GM20000 (cell line): ENCODE data around the gene AP3B2.

Source experiments
- DNase-seq: peaks from one replicate; pipeline ENCODE4 v3.0.0; 2012; ENCODE audit warnings: low spot score
- TF ChIP-seq, protein P1 (sequence below): IDR thresholded peaks from 2 replicates; pipeline ENCODE4 v1.5.1; 2012; ENCODE audit warnings: mild to moderate bottlenecking, control low read depth; ENCODE audit errors: extremely low read depth, missing control alignments

AP3B2 gene

DNA sequence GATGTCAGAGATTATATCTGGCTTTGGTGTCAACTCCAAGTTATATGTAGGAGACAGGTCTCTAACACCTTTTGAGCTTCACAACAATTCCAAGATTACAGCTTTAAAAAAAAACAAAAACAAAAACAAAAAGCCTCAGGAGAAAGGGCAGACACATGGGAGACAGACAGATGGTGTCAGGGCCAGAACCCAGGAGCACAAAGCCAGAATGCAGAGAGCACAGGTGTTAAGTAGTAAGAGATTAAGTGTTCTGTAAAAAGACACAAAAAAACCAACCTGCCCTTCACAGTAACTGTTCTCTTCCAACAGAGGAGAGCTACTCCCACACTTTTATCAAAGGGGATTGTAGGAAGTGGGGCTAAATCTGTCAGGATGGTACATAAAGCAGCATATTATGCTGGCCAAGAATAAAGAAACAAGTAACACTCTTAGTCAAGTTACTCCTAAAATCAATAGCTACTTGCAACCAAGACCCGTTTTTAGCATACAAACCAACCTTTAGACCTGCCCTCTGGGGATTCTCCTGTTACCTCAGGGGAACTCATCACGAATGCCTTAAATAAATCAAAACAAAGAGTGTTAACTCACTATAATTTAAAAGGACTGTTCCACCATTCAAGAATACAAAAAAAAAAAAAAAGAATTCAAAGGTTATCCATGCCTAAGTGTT is 68.4 kb downstream of the AP3B2 start:
- TF ChIP-seq, protein P1, sequence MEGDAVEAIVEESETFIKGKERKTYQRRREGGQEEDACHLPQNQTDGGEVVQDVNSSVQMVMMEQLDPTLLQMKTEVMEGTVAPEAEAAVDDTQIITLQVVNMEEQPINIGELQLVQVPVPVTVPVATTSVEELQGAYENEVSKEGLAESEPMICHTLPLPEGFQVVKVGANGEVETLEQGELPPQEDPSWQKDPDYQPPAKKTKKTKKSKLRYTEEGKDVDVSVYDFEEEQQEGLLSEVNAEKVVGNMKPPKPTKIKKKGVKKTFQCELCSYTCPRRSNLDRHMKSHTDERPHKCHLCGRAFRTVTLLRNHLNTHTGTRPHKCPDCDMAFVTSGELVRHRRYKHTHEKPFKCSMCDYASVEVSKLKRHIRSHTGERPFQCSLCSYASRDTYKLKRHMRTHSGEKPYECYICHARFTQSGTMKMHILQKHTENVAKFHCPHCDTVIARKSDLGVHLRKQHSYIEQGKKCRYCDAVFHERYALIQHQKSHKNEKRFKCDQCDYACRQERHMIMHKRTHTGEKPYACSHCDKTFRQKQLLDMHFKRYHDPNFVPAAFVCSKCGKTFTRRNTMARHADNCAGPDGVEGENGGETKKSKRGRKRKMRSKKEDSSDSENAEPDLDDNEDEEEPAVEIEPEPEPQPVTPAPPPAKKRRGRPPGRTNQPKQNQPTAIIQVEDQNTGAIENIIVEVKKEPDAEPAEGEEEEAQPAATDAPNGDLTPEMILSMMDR: no peak
- DNase-seq: no peak

DNA sequence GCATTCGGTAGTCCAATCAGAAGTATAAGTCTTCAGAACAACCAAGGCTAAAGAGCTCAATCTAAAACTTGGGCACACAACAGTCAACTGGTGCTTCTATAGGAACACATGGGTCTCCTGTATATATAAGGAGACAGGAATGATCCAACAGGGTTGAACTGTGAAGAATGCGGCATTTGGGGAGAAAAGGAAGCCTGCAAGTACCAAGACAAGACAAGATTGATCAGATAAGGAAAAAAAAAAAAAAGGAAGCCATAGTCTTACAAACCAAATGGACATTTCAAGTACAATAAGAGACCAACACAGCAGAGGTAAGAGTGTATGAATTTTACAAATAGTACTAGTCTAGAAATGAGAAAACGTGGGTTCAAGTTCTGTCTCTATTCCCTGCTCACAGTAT is 69.0 kb downstream of the AP3B2 start:
- TF ChIP-seq, protein P1: no peak
- DNase-seq: no peak

DNA sequence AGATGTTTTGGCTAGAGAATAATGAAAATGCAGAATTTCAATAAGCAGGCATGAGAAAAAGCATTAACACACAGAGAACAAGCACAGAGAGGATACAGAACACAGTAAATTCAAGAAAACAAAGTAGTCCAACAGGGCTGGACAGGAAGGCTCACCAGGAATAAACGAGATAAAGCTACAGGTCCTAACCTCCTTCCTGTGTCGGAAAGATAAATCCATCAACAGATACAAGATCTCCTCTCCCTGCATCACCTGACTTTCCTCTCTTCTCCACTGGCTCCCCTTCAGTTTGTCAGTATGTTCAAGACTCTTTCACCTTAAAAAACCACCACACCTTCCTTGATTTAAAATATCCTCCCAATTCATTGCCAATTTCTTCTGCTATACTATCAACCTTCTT is 73.9 kb downstream of the AP3B2 start:
- DNase-seq: no peak
- TF ChIP-seq, protein P1: no peak

DNA sequence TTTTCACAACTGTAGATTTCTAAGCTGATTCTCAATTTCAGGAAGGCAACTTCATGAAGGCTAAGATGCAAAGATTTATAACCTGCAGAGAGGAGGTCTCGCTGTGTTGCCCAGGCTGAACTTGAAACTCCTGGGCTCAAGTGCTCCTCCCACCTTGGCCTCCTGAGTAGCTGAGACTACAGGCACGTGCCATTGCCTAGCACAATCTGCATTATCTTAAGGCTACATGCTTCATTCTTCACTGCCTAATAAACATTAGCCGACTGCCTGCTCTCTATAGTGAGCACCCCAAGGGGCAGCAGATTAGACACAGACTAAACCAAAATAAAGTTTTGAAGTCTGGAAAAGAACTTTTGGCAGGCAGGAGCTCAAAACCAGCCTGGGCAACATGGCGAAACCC is 79.6 kb downstream of the AP3B2 start:
- TF ChIP-seq, protein P1: no peak
- no peak for DNase-seq

DNA sequence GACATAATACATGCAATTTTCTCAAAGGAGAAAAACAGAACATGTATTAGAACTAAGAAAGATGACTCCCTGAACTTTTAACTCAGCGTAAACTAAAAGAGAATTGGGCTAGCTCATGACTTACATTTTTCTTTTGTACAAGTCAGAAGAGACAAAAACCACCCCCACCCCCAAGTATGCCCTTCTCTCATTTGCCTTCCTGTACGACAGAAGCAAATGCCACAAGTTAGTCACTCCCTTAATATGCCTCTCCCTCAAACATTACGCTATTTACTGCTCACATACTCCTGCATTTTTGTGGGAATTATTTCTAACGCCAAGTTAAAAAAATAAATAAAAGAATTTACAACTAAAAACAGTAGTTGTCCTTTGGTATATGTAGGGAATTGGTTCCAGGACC is 84.5 kb downstream of the AP3B2 start:
- DNase-seq: no peak
- TF ChIP-seq, protein P1: no peak

DNA sequence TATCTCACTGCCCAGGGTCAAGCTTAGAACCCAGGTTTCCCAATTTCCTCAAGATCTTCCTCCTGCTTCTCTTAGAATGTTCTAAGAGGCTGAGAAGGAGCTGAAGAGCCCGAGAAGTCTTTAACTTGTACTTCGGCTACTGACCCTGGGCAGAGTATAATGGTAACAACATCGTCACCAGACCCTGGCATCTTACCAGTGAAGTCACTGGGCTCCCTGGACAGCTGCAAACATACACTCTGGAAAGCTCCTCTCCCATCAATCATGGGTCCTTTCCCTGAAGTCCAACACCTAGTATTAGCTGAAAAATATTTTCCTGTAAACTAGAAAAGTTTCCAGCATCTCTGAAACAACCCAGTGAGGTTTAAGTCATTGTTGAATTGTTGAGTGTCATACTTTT is 85.2 kb downstream of the AP3B2 start:
- DNase-seq: no peak
- TF ChIP-seq, protein P1: no peak

DNA sequence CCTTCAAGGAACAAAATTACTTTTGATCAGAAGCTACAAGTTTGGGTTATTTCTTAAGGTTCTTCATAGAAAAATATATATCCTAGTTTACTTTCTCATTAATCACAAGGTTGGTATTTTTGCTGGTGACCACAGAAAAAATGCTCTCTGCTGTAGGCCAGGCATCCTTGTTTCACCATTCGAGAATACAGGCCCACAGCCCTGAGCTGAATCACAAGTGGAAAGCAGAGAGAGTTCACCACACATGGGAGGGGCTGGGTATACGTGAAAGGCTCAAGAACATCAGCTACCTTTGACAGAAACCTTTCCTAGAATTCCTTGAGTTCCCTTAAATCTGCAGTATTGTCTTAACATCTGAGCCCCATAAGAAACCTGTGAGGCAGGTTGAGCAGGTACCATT is 85.7 kb downstream of the AP3B2 start:
- DNase-seq: no peak
- TF ChIP-seq, protein P1: no peak
